HG03139 (cell line): Measurements from ENCODE around the gene RAC3.

ENCODE experiments used
- ATAC-seq: cut with Tn5 transposase; IDR thresholded peaks from one replicate; pipeline ENCODE4 v1.9.1; 2021; ENCODE audit not compliant: unreplicated experiment

RAC3 gene

DNA sequence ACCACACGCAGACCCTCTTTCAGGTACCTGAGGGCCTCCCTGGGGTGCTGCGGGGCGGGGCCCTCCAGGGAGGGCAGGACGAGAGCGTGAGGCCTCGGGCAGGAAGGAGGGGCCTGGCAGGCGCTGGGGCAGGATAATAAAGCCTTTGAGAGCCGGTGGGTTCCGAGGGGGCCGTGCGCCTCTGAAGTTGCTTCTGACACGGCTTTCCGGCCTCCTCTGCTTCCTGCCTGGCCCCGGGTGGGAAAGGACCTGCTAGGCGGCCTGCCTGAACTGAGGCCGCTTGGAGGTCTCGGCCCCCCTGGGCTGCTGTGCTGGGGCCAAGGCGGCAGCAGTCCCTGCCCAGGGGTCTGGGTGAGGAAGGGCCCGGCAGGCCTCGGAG is 19.2 kb upstream of the RAC3 start:
- ATAC-seq = no peak

DNA sequence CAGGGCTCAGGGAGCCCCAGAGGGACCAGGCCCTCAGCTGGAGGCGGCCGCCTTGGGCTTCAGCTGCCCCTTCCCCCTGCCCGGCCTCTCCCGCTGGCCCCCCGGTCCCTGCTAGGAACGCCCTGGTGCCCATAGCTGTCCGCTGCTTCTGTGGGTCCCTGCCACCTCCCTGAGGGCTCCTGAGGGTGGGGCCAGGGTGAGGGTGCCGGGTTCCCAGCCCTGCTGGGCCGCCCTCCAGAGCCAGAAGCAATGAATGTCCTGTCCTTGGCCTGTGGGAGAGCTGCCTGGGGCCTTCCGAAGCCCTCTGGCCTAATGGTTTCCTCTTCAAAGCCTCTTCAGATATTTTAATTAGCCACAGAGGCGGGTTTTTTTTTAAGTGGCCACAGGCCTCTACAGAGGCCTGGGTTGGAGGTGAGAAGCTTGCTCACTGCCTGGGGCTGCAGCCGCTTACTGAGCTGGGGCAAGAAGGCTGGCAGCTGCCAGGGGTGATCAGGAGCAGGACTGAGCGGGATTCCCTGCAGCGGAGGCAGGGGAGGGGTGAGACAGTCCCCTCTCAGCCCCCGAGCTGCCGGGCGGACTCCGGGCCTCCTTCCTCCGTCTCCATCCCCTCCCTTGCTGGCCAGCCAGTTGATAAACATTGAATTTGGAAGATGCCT is 18.7 kb upstream of the RAC3 start:
- ATAC-seq = no peak

DNA sequence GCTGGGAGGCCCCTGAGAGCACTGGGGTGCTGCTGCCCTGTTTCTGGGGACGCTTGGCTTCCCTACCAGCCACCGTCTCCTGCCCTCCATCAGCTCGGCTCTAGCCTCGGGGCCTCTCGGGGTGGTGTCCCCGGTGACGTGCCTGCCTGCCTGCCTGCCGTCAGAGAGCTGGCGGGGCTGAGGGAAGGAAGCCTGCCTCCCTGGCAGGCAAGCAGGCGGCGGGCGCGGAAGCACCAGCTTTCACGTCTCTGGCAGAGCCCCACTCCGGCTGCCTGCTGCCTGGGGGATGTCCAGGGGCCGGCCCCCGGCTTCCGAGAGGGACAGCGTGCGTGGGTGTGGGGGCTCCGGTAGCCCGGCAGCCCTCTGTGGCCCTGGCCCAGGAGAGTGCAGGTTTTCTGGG is 18.1 kb upstream of the RAC3 start:
- no peak for ATAC-seq

DNA sequence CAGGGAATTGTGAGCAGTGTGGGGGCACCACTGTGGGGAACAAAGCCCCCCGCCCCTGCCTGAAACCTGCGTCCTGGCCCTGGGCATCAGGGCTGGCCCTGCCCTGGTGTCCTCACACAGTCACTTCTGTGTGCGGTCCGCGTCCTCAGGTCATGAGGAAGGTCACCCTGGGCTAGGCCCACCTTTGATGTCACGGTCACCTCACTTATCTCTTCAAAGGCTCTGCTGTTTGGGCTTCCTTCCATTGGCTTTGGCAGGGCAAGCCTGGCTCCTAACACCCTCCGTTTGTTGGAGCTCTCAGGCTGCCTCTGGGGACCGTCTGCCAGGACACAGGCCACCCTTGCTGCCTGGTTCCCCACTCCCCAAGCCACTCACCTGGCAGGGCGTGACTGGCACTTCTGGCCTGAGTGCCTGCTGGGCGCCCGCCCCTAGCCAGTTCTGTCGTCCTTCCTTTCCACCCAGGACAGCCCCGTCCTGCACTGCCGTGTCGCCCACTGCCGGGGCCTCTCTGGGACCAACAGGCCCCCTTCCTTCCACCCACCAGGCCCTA is 17.6 kb upstream of the RAC3 start:
- no peak for ATAC-seq

DNA sequence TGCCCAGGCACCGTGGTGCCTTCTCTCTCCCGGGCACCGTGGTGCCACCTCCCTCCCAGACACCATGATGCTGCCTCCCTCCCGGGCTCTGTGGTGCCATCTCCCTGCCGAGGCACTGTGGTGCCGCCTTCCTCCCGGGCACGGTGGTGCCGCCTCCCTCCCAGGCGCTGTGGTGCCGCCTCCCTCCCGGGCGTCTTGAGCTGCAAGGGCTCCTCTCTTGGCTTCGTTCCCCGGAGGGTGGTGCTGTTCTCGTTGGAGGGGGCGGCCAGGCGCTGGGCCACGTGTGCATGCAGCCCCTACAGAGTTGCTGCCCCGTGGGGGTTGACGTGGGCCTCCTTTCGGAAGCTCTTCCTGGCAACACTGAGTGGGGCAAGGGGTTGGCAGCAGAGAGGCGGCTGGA is 17.0 kb upstream of the RAC3 start:
- no peak for ATAC-seq

DNA sequence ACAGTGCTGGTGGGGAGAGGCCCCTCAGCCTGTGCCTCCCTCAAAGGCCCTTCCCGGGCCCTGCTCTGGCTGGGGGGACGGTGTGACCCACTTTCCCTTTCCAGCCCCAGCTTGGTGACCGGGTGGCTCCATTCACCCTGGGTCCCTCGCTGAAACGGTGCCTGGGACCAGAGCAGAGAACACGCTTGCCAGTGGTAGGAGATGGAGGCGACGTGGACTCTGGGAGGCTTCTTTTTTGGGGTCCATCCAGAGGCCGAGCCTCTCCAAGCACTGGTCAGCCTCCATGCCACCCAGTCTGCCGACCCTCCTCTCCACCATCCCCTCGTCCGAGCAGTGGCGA is 16.5 kb upstream of the RAC3 start:
- no peak for ATAC-seq

DNA sequence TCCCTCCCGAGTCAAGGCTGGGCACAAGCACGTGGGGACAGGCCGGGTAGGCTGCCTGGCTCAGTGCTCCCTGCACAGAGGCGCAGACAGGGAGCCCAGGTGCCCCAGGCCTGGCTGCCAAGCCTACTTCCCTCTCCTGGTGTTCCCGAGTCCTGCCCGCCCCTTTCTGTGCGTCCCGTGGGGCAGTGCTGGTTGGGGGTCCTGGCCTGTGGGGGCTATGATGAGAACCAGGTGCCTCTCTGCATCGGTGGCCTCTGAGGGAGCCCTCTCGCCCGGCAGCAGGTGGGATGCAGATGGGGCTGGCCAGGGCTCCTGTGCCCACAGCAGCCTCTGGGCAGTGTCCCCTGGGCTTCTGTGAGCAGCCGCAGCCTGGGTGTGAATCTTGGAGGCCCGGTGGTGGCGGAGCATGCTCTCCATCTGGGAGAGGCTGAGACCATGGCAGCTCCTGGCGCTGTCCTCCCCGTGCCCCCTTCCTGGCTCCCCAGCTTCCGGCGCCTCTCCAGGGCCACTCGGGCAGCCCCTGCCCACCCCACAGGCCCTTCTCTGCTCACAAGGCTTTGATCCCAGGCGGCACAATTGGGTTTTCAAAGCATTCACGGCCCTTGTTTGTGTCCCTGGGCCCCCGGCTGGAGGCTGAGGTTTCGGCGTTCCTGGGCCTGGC is 16.0 kb upstream of the RAC3 start:
- ATAC-seq = no peak

DNA sequence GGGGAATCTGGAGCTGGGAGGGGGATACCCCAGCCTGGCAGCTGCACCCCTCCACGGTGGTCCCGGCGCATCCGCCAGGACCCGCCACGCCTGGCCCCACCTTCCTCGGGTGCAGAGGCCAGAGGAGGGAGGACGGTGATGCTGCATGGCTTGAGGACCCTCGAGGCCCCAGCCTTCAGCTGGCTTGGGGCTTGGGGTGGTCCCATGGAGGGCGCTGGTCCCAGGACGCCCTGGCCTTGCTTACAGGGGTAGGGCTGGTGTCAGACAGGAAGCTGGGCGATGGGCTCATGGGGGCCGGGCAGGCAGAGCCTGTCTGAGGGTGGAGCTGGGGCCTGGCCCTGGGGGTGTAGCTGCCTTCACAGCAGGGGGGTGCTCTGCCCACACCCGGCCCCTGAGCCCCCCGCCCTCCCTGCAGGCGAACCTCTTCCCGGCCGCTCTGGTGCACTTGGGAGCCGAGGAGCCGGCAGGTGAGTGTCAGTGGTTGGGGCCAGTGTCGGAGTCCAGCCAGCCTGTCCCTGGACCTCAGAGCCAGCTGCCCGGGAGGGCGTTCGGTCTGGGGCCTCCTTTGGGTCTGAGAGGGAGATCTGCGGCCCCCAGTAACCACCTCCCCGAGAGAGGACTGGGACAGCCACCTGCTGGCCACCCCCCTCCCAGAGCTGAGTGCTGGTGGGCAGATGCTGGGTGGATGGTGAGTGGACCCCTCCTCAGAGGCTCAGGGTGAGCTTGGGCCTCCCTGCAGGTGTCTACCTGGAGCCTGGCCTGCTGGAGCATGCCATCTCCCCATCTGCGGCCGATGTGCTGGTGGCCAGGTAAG is 15.2 kb upstream of the RAC3 start:
- no peak for ATAC-seq

DNA sequence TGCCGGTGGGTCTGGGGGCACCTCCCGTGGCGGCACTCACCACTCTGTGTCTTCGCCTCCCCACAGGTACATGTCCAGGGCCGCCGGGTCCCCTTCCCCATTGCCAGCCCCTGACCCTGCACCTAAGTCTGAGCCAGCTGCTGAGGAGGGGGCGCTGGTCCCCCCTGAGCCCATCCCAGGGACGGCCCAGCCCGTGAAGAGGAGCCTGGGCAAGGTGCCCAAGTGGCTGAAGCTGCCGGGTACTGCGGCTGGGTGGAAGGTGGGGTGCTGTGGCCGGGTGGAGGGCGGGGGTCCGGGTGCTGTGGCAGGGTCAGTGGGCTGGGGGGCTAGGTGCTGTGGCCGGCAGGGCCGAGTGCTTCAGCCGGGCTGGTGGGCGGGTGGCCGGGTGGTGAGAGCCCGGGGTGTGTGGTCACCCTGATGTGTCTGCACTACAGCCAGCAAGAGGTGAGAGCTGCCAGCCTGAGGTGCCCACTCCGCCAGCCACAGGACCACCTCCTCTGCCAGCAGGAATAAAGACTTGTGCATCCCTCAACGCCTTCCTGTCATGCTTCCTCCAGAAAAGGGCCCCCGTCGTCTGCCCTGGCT is 14.5 kb upstream of the RAC3 start:
- no peak for ATAC-seq

DNA sequence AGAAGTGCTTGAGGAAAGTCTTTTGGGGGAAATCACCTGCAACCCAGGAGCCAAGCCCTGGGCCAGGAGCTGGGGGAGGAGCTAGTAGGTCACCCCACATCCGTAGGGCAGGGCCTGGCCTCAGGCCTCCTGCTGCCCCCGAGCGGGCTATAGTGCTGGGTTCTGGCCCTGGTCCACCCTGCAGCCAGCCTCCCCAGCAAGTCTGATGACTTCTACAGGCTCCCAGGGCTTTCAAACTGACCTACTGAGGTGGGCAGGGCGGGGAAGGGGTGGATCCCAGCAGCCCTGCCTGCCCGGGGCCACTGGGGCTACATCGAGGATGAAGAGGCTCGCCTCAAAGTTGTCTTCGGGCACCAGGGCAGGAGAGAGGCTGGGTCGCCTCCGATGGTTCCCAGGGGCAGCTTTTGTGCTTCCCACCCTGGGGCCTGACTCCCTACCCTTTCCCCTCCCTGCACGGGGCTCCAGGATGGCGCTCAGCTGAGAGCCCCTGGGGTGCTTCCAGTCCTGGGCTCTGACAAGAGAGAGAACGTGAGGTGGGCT is 13.8 kb upstream of the RAC3 start:
- ATAC-seq = no peak

DNA sequence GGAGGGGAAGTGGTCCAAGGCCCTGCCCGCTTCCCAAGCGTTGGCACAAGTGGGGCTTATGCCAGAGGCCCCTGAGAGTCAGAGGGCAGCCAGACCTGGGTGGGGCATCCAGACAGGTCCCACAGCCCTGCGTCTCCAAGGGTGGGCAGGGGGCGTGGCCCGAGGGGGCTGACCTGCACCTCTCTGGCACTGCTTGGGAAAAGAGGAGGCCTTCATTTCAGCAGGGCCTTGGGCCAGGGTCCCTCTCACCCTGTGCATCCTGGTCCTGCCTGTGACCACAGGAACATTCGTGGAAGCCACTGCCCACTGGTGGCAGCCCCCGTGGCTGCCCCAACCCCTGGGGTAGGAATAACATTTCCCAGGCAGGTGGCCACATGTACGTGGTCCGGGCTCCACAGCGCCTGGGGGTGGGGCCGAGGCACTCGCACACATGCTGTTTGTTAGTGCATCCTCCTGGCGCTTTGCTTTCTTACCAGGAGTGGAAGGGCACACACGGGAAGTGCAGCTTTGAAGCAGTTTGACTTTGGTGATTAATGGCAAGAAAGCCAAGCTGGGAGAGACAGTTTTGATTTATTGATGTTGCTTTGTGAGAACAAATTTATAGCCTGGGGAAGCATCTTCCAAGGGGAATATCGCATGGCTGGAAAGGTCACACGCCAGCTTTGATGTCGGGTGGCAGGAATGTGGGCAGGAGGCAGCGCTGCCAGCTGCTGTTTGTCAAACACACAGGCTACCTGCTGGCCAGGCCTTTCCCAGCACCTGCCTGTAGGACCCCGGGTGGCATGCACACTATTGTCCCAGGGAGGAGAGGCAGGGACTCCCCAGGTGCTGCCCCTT is 13.1 kb upstream of the RAC3 start:
- ATAC-seq = no peak

DNA sequence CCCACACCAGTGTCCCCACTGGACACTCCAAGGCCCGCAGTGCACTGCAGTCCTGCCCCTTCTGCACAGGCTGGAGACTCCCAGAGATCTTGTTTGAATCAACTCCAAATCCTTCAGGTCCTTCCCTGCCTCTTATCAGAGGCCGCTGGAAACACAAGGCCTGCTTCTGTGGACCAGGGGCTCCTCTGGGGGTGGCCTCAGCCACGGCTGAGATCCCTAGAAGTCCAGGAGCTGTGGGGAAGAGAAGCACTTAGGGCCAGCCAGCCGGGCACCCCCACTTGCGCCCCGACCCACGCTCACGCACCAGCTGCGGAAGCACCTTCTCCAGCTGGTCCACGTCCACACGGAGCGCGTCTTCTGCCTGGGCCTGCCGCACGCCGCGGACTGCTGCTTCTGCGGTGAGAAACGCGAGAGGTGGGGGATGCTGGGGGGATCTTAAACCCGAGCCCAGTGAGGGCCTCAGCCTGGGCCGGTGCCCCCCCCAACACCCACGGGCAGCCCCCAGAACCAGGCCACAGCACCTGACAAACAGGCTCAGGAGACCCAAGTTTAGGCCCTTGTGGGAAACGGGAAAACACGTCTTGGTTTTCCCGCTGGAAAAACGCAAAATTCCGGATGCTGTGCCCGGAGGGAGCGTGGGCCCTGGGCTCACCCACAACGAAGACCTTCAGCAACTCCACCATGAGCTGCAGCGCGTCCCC is 12.3 kb upstream of the RAC3 start:
- ATAC-seq = no peak

DNA sequence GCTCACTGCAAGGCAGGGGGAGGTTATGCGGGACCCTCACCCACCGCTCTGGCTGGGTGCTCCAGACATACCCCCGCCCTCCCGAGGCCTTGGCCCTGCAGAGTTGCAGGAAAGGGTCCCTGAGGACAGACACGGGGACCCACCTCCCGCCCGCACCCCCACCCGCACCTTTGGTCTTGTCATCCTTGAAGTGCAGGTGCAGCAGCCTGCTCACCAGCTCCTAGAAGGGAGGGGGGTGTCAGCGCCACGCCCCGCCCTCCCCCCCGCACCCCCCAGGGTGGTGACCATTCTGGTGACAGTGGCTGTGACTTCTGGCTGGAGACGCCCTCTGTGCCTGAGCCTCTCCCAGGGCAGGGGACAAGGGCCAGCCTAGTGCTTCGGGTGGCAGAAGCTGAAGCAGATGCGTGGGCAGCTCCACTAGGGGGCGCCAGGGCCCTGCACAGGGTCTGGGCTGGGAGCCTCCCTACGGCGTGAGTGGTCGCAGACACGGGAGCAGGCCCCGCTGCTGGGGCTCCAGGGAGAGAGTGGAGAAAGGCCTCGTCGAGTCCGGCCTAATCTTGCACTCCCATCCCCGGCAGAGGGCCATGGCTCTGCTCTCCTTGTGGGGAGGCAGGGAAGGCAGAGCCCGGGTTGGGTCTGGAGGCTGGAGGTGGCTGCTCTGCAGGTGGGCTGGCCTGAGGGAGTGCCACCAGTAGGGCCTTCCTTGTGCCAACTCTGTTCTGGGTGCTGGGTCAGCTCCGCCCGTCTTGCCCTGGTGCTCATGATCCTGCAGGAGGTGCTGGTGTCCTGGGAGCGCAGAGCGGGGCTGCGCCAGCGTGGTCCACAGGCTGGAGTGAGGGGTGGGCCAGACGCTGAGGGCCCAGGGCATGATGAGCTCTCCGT is 11.5 kb upstream of the RAC3 start:
- ATAC-seq = no peak

DNA sequence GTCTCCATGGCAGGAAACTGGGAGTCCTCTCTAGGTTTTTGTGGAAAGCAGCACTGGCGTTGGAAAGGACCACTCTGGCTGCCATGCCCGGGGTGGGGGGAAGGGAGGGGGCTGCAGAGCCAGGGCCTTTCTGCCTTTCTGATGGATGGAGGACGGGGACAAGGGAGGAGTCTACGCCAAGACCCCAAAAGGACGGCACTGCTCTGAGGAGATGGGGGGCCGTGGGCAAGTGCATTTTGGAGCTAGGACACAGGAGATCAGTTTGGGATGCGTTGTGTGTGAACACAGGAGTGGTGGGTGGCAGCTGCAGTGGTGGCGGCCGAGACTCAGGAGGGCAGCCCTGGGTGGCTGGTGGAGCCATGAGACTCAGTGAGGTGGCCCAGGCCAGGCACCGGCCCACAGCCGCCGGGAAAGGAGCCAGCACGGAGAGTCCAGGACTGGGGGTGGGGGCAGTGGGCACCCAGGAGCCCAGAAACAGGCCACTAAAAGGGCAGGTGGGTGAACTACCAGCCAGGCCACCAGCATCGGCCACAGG is 10.8 kb upstream of the RAC3 start:
- ATAC-seq = no peak

DNA sequence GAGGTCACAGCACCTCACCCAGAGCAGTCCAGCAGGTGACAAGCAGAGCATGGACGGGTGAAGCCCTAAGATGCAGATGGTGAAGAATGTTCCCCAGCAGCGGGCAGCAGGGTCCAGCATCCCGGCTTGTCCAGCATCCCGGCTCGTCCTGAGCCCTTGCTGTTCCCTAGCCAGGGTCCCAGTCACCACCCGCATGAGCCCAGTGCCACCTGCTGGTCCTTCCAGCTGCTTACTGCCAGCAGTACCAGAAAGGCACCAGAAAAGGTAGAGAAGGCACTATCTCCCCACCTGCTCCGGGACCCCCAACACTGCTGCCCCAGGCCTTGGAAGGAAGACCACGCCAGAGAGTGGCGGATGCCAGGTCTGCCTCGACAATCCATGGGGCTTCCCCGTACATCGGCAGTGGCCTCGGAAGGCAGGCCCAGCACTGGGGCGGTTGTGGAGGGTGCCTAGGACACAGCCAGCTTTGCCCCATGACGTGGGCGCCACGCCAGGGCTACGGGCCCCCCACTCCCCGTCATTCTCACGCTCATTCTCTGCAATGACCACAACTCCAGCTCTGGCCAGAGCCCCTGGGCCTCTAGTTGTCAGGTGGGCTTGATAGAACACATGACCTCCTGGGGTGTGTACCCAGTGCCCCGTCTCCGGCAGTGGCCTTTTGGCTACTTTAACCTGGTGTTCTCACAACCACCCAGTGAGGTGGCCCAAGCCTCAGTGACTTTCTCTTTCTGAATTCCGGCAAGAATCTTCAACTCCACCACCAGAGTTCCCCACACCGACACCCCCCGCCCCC is 10.2 kb upstream of the RAC3 start:
- ATAC-seq = no peak

DNA sequence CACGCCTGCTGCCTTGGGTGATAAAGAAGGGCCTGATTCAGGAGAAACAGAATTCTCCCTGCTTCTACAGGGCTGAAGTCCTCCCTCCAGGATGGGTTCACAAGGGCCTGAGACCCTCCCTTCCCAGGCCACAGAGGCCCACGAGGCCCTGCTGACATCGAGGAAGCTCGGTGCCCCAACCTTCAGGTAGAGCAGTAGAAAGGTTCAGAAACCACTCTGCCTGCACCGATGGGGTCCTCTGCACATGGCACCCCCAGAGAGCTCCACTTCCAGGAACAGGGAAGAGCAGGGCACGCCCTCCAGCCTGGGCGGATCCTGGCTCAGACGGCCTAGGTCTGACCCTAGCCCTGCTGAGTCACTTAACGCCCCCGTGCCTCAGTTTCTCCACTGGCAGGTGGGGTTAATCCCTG is 9.6 kb upstream of the RAC3 start:
- no peak for ATAC-seq

DNA sequence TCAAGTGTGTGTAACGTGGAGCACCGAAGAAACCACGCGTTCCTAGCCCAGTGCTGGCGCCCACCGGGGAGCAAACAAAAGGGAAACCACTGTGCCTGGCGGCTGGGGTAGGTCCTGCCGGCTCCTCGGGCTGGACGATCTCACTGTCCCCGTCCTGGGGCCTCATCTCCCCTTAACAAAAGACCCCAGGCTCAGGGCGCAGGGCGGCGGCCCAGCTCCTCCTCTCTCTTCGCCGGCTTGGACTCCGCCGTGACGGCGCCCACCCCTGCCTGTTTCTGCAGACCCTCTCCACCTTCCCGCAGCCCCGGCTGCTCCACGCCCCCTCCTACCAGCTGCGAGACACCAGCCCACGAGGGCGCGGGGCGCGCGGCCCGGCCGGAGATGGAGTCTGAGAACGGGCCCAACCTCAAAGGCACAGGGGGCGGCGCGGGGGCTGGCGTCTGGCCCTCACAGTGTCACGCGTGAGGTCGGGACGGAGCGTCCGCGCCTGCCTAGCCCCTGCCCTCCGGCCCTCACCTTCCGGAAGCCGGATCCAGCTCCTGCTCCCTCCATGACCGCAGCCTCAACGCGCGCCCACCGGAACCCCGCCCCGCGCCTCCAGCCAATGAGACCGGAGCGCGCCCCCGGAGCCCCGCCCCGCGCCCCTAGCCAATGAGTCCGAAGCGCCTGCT is 9.0 kb upstream of the RAC3 start, which contains the start of gene CENPX:
Gene CENPX (minus strand): TSS at position 569 of the 671 bp plus-strand sequence. CDS start 17 bp downstream, at position 552.
- no peak for ATAC-seq
